ENCODE measurements around the gene RASL12.
"Not testable (repeated sequence)": the region's sequence is repeated elsewhere in the genome, so short reads cannot be mapped to it uniquely, and the experiment has no call there.

Gene RASL12

DNA sequence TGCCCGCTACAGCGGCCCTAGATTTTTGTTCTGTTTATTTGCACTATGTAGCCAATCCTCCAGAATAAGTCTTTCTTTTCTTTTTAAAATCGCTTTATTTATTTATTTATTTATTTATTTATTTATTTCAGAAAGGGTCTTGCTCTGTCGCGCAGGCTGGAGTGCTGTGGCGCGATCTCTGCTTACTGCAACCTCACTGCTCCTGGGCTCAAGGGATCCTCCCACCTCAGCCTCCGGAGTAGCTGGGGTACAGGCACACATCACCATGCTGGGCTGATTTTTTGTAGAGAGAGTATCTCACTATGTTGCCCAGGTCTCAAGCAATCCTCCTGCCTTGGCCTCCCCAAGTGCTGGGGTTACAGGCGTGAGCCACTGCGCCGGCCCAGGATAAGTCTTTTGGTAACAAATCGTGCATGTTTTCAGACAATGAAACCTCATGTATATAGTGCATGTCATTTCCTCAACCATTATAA, 38.0 kb downstream of the RASL12 start:
- Histone ChIP-seq H3K9ac (ENCODE audit: low read depth, low read length) (no peak overlapping the region), H3K27me3 (ENCODE audit: insufficient read depth, low read length) (no peaks in the 10 kb centered on the region), H3K27ac (ENCODE audit: low read length) (no peak overlapping the region), H3K4me1 (ENCODE audit: insufficient read depth, low read length) (peaks cover 3% of the 10 kb centered on the region; the same call in 1 of the 2 replicates), H3K36me3 (ENCODE audit: insufficient read depth, low read depth, low read length) (peaks cover 19% of the 10 kb centered on the region), H3K9me3 (ENCODE audit: insufficient read depth, low read depth, low read length) (no peaks in the 10 kb centered on the region), H3K4me3 (ENCODE audit: low read length) (peak overlapping the region; percentile 90; the same call in 1 of the 2 replicates)

DNA sequence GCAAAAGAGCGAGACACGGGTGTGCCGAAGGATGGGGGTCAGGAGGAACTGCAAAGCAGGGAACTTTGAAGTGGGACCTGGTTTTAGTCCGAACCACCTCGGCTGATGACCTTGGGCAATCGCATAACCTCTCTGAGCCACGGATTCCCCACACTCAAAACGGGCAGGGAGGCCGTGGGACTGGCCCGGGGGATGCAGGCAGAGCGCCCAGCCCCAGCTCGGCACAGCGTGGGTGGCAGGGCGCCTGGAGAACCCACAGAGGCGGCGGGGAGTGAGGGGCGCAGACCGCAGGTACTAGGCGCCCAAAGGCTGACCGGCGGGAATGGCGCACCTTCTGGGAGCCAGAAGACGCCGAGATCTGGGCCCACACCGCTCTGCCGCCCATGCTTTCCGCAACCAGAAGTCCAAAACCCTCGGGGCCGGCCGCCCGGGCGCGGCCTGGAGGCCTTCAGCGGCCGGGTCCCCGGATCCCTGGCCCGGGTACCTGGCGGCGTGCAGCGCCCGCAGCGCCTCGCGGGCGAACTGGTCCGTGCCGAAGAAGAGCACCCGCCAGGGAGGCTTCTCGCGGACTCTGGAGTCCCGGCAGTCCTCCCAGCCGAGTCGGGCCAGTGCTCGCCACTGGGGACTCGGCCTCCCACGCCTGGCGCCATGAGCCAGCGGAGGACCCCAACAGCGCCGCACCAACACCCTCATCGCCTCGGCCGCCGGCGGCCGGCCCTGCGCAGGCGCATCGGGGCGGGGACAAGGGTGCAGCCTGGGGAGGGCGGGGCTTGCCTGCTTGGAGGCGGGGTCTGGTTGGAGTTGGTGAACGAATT, 38.7 kb downstream of the RASL12 start, which contains the start of gene MTFMT:
Gene MTFMT (minus strand): TSS at position 719 of the 815 bp plus-strand sequence. CDS start 26 bp downstream, at position 693.
- peaks cover 24% of the 10 kb centered on the region for H3K36me3 ChIP-seq (ENCODE audit: insufficient read depth, low read depth, low read length)
- peaks cover 3% of the 10 kb centered on the region; the same call in 1 of the 2 replicates for H3K4me1 ChIP-seq (ENCODE audit: insufficient read depth, low read length)
- H3K4me3 ChIP-seq (ENCODE audit: low read length), result peak within 1 kb of the TSS; percentile 90
- H3K9me3 ChIP-seq (ENCODE audit: insufficient read depth, low read depth, low read length), result no peaks in the 10 kb centered on the region
- H3K27me3 ChIP-seq (ENCODE audit: insufficient read depth, low read length), result no peaks in the 10 kb centered on the region
- H3K9ac ChIP-seq (ENCODE audit: low read depth, low read length), result peak within 1 kb of the TSS; percentile 88
- no peak within 1 kb of the TSS for H3K27ac ChIP-seq (ENCODE audit: low read length)

DNA sequence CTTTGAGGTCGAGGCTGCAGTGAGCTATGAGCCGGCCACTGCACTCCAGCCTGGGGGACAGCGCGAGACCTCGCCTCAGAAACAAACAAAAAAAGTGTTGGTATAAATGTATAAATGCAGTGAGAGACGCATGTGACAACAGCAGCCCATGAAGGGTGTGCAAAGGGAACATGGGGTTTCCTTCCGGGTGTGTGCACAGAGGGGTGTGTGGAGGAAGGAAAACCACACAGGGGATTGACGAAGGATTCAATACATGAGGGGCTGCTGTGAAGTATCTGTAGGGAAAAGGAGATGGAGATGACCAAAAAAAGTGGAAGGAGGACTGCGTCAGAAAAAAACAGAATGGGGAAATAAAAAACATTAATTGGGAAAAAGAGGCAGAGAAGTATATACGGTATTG, 39.5 kb downstream of the RASL12 start:
- Histone ChIP-seq H3K4me1 (ENCODE audit: insufficient read depth, low read length) (peaks cover 3% of the 10 kb centered on the region; the same call in 1 of the 2 replicates), H3K27ac (ENCODE audit: low read length) (no peak overlapping the region), H3K4me3 (ENCODE audit: low read length) (peak overlapping the region; percentile 90), H3K36me3 (ENCODE audit: insufficient read depth, low read depth, low read length) (peaks cover 28% of the 10 kb centered on the region), H3K9me3 (ENCODE audit: insufficient read depth, low read depth, low read length) (no peaks in the 10 kb centered on the region), H3K27me3 (ENCODE audit: insufficient read depth, low read length) (no peaks in the 10 kb centered on the region), H3K9ac (ENCODE audit: low read depth, low read length) (peak overlapping the region; percentile 88; the same call in 1 of the 2 replicates)

DNA sequence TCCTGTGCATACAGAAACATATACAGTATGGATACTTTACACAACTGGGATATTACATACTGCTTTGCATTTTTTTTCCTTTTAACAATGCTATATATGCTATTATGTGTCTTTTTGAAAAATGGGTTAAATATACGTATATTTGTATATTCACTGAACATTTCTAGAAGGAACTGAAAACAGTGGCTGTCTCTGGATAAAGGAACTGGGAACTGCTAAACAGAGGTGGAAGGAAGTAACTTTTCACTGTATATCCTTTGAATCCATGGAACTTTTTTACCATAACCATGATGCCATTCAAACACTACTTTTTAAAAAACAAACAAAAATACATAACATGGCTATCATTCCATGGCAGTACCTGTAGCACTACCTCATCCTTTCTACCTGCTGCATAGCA, 40.2 kb downstream of the RASL12 start:
- H3K36me3 ChIP-seq (ENCODE audit: insufficient read depth, low read depth, low read length), result peaks cover 32% of the 10 kb centered on the region
- no peaks in the 10 kb centered on the region for H3K27me3 ChIP-seq (ENCODE audit: insufficient read depth, low read length)
- H3K9me3 ChIP-seq (ENCODE audit: insufficient read depth, low read depth, low read length), result no peaks in the 10 kb centered on the region
- peaks cover 3% of the 10 kb centered on the region; the same call in 1 of the 2 replicates for H3K4me1 ChIP-seq (ENCODE audit: insufficient read depth, low read length)
- no peak overlapping the region; the same call in 1 of the 2 replicates for H3K4me3 ChIP-seq (ENCODE audit: low read length)
- H3K27ac ChIP-seq (ENCODE audit: low read length), result no peak overlapping the region
- H3K9ac ChIP-seq (ENCODE audit: low read depth, low read length), result no peak overlapping the region

DNA sequence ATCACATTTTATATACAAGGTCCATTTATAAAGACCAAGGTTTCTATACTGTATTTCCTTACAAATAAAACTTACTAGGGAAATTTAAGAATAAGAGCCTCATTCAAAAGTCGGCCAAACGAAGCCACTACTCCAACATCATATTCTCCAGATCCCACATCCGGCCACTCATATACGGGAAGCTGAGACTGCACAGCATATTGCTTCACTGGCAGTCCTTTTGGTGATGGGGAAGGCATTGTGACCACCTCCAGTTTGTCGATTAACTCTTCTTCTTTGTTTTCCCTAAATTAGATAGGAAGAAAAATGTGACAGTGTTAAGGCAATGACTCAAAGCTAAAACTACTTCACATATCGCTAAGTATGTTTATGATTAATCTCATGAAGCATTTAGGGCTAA, 41.0 kb downstream of the RASL12 start:
- Histone ChIP-seq H3K36me3 (ENCODE audit: insufficient read depth, low read depth, low read length) (peaks cover 32% of the 10 kb centered on the region), H3K27me3 (ENCODE audit: insufficient read depth, low read length) (no peaks in the 10 kb centered on the region), H3K27ac (ENCODE audit: low read length) (no peak overlapping the region), H3K4me1 (ENCODE audit: insufficient read depth, low read length) (peaks cover 3% of the 10 kb centered on the region; the same call in 1 of the 2 replicates), H3K9ac (ENCODE audit: low read depth, low read length) (no peak overlapping the region), H3K9me3 (ENCODE audit: insufficient read depth, low read depth, low read length) (no peaks in the 10 kb centered on the region), H3K4me3 (ENCODE audit: low read length) (no peak overlapping the region)

DNA sequence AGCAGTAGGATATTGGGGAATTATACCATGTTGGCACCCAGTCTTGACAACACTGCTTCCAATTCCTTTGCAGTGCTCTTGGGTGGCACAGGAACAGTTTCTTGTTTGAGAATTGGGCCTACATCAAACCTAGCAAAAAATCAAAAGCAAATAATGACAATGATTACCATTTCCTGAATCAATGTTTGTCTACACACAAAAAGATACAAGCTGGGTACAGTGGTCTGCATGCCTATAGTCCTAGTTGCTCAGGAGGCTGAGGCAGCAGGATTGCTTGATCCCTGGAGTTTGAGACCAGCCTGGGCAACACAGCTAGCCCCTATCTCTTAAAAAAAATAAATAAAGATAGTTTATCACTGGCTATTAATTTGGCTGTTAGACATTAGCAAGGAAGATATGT, 46.3 kb downstream of the RASL12 start:
- Histone ChIP-seq H3K4me3 (ENCODE audit: low read length) (no peak overlapping the region), H3K27ac (ENCODE audit: low read length) (no peak overlapping the region), H3K9ac (ENCODE audit: low read depth, low read length) (no peak overlapping the region), H3K36me3 (ENCODE audit: insufficient read depth, low read depth, low read length) (peaks cover 75% of the 10 kb centered on the region), H3K4me1 (ENCODE audit: insufficient read depth, low read length) (no peaks in the 10 kb centered on the region), H3K27me3 (ENCODE audit: insufficient read depth, low read length) (no peaks in the 10 kb centered on the region), H3K9me3 (ENCODE audit: insufficient read depth, low read depth, low read length) (no peaks in the 10 kb centered on the region)

DNA sequence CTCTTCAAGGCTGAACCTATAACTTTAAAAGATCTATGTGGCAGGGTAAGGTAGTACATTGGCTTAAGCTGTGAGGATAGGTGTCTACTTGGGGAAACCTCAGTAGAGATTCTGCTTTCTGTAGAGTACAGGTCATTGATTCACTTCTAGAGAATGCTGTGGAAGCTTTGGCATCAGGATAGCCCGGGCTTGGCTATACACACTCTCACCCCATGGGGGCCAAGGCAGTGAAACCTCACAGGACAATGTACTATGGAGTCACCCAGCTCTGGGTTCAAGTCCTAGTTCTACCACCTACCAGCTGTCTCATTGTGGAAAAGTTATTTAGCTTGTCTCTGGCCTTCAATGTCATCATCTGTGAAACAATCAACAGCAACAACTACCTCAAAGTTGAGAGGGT, 47.4 kb downstream of the RASL12 start:
- no peaks in the 10 kb centered on the region for H3K27me3 ChIP-seq (ENCODE audit: insufficient read depth, low read length)
- no peaks in the 10 kb centered on the region for H3K4me1 ChIP-seq (ENCODE audit: insufficient read depth, low read length)
- H3K36me3 ChIP-seq (ENCODE audit: insufficient read depth, low read depth, low read length), result peaks cover 74% of the 10 kb centered on the region
- no peaks in the 10 kb centered on the region for H3K9me3 ChIP-seq (ENCODE audit: insufficient read depth, low read depth, low read length)
- no peak overlapping the region for H3K9ac ChIP-seq (ENCODE audit: low read depth, low read length)
- no peak overlapping the region for H3K27ac ChIP-seq (ENCODE audit: low read length)
- no peak overlapping the region for H3K4me3 ChIP-seq (ENCODE audit: low read length)

DNA sequence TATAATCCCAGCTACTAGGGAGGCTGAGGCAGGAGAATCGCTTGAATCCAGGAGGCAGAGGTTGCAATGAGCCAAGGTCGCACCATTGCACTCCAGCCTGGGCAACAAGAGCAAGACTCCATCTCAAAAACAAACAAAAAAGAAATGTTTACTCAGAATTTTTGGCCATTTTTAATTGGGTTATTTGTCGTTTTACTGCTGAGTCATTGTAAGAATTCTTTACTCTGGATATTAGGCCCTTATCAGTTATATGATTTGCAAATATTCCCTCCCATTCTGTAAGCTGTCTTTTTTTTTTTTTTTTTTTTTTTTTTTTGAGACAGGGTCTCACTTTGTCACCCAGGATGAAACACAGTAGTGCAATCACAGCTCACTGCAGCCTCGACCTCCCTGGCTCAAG, 56.6 kb downstream of the RASL12 start:
- not testable (repeated sequence) for H3K9ac ChIP-seq (ENCODE audit: low read depth, low read length); H3K4me1 ChIP-seq (ENCODE audit: insufficient read depth, low read length); H3K9me3 ChIP-seq (ENCODE audit: insufficient read depth, low read depth, low read length); H3K4me3 ChIP-seq (ENCODE audit: low read length); H3K27me3 ChIP-seq (ENCODE audit: insufficient read depth, low read length); H3K27ac ChIP-seq (ENCODE audit: low read length)
- H3K36me3 ChIP-seq (ENCODE audit: insufficient read depth, low read depth, low read length), result peaks cover 37% of the 10 kb centered on the region

DNA sequence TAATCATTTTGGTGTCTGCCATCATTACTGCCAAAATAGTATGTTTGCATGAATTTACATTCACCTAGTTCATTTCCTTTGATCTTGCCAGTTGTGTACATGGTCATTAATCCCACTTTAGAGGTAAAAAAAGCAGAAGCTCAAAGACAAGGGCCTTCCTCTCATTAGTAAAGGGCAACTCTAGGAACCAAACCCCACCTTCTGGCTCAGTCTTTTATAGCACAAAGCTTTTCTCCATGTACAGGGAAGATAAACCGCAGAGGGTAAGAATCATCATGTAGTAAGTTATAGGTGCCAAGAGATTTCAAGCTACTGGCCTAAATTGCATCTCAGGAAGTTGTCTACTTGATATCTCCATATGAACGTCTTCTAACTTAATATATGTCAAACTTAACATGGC, 58.8 kb downstream of the RASL12 start:
- H3K27ac ChIP-seq (ENCODE audit: low read length), result no peak overlapping the region
- H3K9me3 ChIP-seq (ENCODE audit: insufficient read depth, low read depth, low read length), result no peaks in the 10 kb centered on the region
- peaks cover 30% of the 10 kb centered on the region for H3K36me3 ChIP-seq (ENCODE audit: insufficient read depth, low read depth, low read length)
- no peak overlapping the region for H3K9ac ChIP-seq (ENCODE audit: low read depth, low read length)
- no peaks in the 10 kb centered on the region; the same call in 1 of the 2 replicates for H3K4me1 ChIP-seq (ENCODE audit: insufficient read depth, low read length)
- no peaks in the 10 kb centered on the region for H3K27me3 ChIP-seq (ENCODE audit: insufficient read depth, low read length)
- no peak overlapping the region for H3K4me3 ChIP-seq (ENCODE audit: low read length)

DNA sequence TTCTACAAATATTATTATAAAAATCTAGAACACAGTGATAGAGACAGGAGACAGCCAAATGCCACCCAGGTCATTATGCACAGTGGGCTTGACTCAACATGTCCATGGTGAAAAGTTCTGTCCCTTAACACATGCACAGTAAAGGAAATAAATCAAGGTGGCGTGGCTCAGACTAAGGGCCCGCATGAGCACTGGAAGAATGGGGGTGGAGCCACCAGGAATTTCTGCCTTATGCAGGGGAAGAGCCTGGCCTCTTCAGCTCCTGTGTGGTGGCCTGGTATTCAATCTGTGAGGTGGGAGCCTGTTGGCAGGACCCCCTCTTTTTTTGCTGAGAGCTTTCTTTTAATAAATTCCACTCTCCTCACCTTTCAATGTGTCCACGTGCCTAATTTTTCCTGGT, 60.9 kb downstream of the RASL12 start:
- Histone ChIP-seq H3K27ac (ENCODE audit: low read length) (no peak overlapping the region), H3K27me3 (ENCODE audit: insufficient read depth, low read length) (no peaks in the 10 kb centered on the region), H3K4me3 (ENCODE audit: low read length) (no peak overlapping the region), H3K9me3 (ENCODE audit: insufficient read depth, low read depth, low read length) (no peaks in the 10 kb centered on the region), H3K4me1 (ENCODE audit: insufficient read depth, low read length) (no peaks in the 10 kb centered on the region; the same call in 1 of the 2 replicates), H3K36me3 (ENCODE audit: insufficient read depth, low read depth, low read length) (peaks cover 24% of the 10 kb centered on the region), H3K9ac (ENCODE audit: low read depth, low read length) (no peak overlapping the region)

DNA sequence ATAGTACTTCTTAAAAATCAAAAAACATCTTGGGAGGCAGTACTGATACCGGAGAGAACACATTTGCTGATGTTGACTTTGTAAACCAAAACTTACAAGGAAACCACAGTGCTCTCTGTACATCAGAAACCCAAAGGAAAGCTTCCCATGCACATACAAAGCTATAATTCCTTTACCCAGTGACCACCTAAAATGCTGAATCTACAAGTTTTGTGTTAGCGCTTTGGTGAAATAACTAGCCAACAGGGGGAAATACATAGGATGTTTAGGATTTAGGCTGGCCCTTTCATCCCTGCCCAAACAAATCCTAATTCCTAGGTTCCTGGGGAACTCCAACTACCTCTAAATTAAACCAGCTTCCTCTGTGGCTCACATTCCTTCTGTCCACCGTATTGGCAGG, 62.8 kb downstream of the RASL12 start:
- H3K9me3 ChIP-seq (ENCODE audit: insufficient read depth, low read depth, low read length), result no peaks in the 10 kb centered on the region
- H3K9ac ChIP-seq (ENCODE audit: low read depth, low read length), result no peak overlapping the region
- H3K4me1 ChIP-seq (ENCODE audit: insufficient read depth, low read length), result no peaks in the 10 kb centered on the region; the same call in 1 of the 2 replicates
- peaks cover 16% of the 10 kb centered on the region for H3K36me3 ChIP-seq (ENCODE audit: insufficient read depth, low read depth, low read length)
- H3K27ac ChIP-seq (ENCODE audit: low read length), result no peak overlapping the region
- H3K4me3 ChIP-seq (ENCODE audit: low read length), result no peak overlapping the region
- H3K27me3 ChIP-seq (ENCODE audit: insufficient read depth, low read length), result no peaks in the 10 kb centered on the region

All from iPS-20b (cell line).